ENCODE results near the gene SLC15A3.

The SLC15A3 gene

GRCh38 chr11:60959431-60959830 is 7.5 kb upstream of the SLC15A3 start:
- Histone ChIP-seq H3K4me3 (ENCODE audit: low read depth, low read length, poor library complexity, severe bottlenecking) (no peak overlapping the region), H4K20me1 (ENCODE audit: insufficient read depth, low read length) (no peaks in the 10 kb centered on the region), H3F3A (ENCODE audit: insufficient read depth, low read length) (no peaks in the 10 kb centered on the region), H3K9ac (ENCODE audit: low read length) (no peak overlapping the region), H3K36me3 (ENCODE audit: insufficient read depth, low read length) (no peaks in the 10 kb centered on the region), H3K79me2 (ENCODE audit: insufficient read depth, low read length) (no peaks in the 10 kb centered on the region), H3K27ac (ENCODE audit: low read depth, low read length, poor library complexity, severe bottlenecking) (no peak overlapping the region), H3K9me3 (ENCODE audit: low read length) (no peaks in the 10 kb centered on the region), H3K27me3 (ENCODE audit: insufficient read depth, low read length) (peaks cover 4% of the 10 kb centered on the region; the same call in 1 of the 2 replicates), H3K9me2 (ENCODE audit: low read depth, low read length) (no peaks in the 10 kb centered on the region), H3K4me1 (ENCODE audit: insufficient read depth, low read length, severe bottlenecking) (no peaks in the 10 kb centered on the region), H2AFZ (ENCODE audit: low read length) (no peak overlapping the region), H3K4me2 (ENCODE audit: low read length) (no peak overlapping the region)
- TF ChIP-seq EZH2 (IDR thresholded peaks at IDR 0.05; ENCODE audit: borderline replicate concordance, low read length) (no peak), CTCF (IDR thresholded peaks at IDR 0.05; ENCODE audit: low read length) (no peak)

GRCh38 chr11:60957188-60957587 is 5.2 kb upstream of the SLC15A3 start:
- Histone ChIP-seq H3K9me3 (ENCODE audit: low read length) (no peaks in the 10 kb centered on the region), H3K27ac (ENCODE audit: low read depth, low read length, poor library complexity, severe bottlenecking) (no peak overlapping the region), H3F3A (ENCODE audit: insufficient read depth, low read length) (no peaks in the 10 kb centered on the region), H4K20me1 (ENCODE audit: insufficient read depth, low read length) (no peaks in the 10 kb centered on the region), H3K9ac (ENCODE audit: low read length) (no peak overlapping the region), H2AFZ (ENCODE audit: low read length) (no peak overlapping the region), H3K9me2 (ENCODE audit: low read depth, low read length) (no peaks in the 10 kb centered on the region), H3K4me2 (ENCODE audit: low read length) (no peak overlapping the region), H3K4me1 (ENCODE audit: insufficient read depth, low read length, severe bottlenecking) (peaks cover 3% of the 10 kb centered on the region), H3K36me3 (ENCODE audit: insufficient read depth, low read length) (no peaks in the 10 kb centered on the region), H3K27me3 (ENCODE audit: insufficient read depth, low read length) (peaks cover 4% of the 10 kb centered on the region; the same call in 1 of the 2 replicates), H3K79me2 (ENCODE audit: insufficient read depth, low read length) (no peaks in the 10 kb centered on the region), H3K4me3 (ENCODE audit: low read depth, low read length, poor library complexity, severe bottlenecking) (no peak overlapping the region)
- no peak for TF ChIP-seq CTCF (IDR thresholded peaks at IDR 0.05; ENCODE audit: low read length)
- no peak for TF ChIP-seq EZH2 (IDR thresholded peaks at IDR 0.05; ENCODE audit: borderline replicate concordance, low read length)

- Histone ChIP-seq H3K36me3 (ENCODE audit: insufficient read depth, low read length) (no peaks in the 10 kb centered on the region), H3K4me1 (ENCODE audit: insufficient read depth, low read length, severe bottlenecking) (peaks cover 12% of the 10 kb centered on the region), H2AFZ (ENCODE audit: low read length) (no peak overlapping the region), H3K4me3 (ENCODE audit: low read depth, low read length, poor library complexity, severe bottlenecking) (no peak overlapping the region), H3K27ac (ENCODE audit: low read depth, low read length, poor library complexity, severe bottlenecking) (no peak overlapping the region), H3K27me3 (ENCODE audit: insufficient read depth, low read length) (peaks cover 4% of the 10 kb centered on the region; the same call in 1 of the 2 replicates), H3F3A (ENCODE audit: insufficient read depth, low read length) (no peaks in the 10 kb centered on the region), H3K79me2 (ENCODE audit: insufficient read depth, low read length) (no peaks in the 10 kb centered on the region), H3K9me2 (ENCODE audit: low read depth, low read length) (no peaks in the 10 kb centered on the region), H3K9me3 (ENCODE audit: low read length) (no peaks in the 10 kb centered on the region), H3K4me2 (ENCODE audit: low read length) (no peak overlapping the region), H4K20me1 (ENCODE audit: insufficient read depth, low read length) (no peaks in the 10 kb centered on the region), H3K9ac (ENCODE audit: low read length) (no peak overlapping the region)
- TF ChIP-seq EZH2 (IDR thresholded peaks at IDR 0.05; ENCODE audit: borderline replicate concordance, low read length) = no peak
- TF ChIP-seq CTCF (IDR thresholded peaks at IDR 0.05; ENCODE audit: low read length) = no peak
These were observed 3.6 kb upstream of the SLC15A3 start for GRCh38 chr11:60955571-60955970.
